SIG-M5 treated with dmso at 0.1 percent for 504 hours (cell line): ENCODE data around the gene PCDHB9.
"Not testable (repeated sequence)": the region's sequence is repeated elsewhere in the genome, so short reads cannot be mapped to it uniquely, and the experiment has no call there.

Source experiments
- DNase-seq: peaks from one replicate; lab custom pipeline; 2025; ENCODE audit not compliant: unreplicated experiment; lab: John Stamatoyannopoulos, UW

PCDHB9 gene

DNA sequence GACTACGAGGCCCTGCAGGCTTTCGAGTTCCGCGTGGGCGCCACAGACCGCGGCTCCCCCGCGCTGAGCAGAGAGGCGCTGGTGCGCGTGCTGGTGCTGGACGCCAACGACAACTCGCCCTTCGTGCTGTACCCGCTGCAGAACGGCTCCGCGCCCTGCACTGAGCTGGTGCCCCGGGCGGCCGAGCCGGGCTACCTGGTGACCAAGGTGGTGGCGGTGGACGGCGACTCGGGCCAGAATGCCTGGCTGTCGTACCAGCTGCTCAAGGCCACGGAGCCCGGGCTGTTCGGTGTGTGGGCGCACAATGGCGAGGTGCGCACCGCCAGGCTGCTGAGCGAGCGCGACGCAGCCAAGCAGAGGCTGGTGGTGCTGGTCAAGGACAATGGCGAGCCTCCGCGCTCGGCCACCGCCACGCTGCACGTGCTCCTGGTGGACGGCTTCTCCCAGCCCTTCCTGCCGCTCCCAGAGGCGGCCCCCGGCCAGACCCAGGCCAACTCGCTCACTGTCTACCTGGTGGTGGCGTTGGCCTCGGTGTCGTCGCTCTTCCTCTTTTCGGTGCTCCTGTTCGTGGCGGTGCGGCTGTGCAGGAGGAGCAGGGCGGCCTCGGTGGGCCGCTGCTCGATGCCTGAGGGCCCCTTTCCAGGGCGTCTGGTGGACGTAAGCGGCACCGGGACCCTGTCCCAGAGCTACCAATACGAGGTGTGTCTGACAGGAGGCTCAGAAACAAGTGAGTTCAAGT is 2.7 kb upstream of the PCDHB9 start:
- not testable (repeated sequence) for DNase-seq

DNA sequence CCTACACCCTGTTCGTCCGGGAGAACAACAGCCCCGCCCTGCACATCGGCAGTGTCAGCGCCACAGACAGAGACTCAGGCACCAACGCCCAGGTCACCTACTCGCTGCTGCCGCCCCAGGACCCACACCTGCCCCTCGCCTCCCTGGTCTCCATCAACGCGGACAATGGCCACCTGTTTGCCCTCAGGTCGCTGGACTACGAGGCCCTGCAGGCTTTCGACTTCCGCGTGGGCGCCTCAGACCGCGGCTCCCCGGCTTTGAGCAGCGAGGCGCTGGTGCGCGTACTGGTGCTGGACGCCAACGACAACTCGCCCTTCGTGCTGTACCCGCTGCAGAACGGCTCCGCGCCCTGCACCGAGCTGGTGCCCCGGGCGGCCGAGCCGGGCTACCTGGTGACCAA is 1.7 kb downstream of the PCDHB9 start:
- DNase-seq: not testable (repeated sequence)

DNA sequence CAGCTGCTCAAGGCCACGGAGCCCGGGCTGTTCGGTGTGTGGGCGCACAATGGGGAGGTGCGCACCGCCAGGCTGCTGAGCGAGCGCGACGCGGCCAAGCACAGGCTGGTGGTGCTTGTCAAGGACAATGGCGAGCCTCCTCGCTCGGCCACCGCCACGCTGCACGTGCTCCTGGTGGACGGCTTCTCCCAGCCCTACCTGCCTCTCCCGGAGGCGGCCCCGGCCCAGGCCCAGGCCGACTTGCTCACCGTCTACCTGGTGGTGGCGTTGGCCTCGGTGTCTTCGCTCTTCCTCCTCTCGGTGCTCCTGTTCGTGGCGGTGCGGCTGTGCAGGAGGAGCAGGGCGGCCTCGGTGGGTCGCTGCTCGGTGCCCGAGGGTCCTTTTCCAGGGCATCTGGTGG is 2.2 kb downstream of the PCDHB9 start:
- DNase-seq: not testable (repeated sequence)

- peak; percentile 44 for DNase-seq
These were observed 5.3 kb downstream of the PCDHB9 start, which contains the start of gene PCDHB10 for GRCh38 chr5:141192110-141192725. PCDHB10 (plus strand) TSS chr5:141192353; CDS start chr5:141192553, 200 bp downstream.

- DNase-seq: not testable (repeated sequence)
These were observed 7.4 kb downstream of the PCDHB9 start for GRCh38 chr5:141194332-141194731.

DNA sequence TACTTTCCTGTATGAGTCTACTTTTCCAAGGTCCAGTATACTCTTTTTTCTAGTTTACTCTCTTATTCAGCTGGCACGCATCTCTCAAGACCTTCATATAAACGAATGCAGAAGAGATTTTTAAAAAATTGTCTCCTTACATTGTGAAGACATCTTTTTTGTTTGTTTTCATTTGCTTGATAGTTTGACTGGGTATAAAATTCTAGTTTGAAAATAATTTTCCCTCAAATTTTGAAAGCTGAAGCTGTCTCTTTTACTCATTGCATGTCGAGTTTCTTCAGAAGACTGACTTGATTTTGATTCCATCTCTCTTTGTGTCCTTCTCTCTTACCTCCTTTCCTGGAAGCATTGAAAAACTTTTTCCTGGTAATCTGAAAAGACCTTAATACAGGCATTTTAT is 9.4 kb downstream of the PCDHB9 start:
- no peak for DNase-seq

DNA sequence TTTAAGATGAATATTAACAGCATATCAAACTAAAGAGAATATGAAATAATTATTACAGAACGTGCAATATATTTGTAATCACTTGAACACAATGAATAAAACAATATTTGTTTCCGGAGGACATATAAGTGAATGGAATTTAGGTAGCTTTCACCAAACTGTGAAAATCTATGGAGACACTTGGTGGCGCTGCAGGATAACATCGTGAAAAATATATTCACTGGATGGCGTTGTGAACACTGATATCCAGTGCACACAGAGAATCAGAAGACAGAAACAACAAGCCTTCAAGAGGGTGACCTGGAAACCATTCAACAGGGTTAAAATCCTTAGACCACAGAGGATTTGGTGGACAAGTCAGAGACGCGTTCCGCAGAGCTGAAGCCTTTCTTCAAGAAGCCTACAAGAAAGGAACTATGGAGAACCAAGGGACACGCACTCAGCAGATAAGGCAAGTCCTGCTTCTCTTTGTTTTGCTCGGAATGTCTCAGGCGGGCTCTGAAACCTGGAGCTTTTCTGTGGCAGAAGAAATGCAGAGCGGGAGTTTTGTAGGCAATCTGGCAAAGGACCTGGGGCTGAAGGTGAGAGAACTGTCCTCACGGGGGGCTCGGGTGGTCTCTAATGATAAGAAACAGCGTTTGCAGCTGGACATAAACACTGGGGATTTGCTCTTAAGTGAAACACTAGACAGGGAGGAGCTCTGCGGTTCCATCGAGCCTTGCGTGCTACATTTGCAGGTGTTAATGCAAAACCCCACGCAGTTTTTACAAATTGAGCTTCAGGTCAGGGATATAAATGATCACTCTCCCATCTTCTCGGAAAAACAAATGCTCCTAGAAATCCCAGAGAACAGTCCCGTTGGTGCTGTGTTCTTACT is 12.6 kb downstream of the PCDHB9 start, which contains the start of gene PCDHB11:
Gene PCDHB11, plus strand, starts transcription at position 269 of the 877 bp plus-strand sequence. Its CDS starts 148 bp downstream, at position 417.
- peak; percentile 23 for DNase-seq

- not testable (repeated sequence) for DNase-seq
These were observed 14.2 kb downstream of the PCDHB9 start for GRCh38 chr5:141201126-141201525.

- not testable (repeated sequence) for DNase-seq
These were observed 14.7 kb downstream of the PCDHB9 start for GRCh38 chr5:141201646-141202045.

GRCh38 chr5:141208478-141208877 is 21.5 kb downstream of the PCDHB9 start, which contains the start of gene PCDHB12:
PCDHB12 (plus strand) TSS chr5:141208719; CDS start chr5:141208908, 189 bp downstream.
- peak; percentile 1 for DNase-seq

DNA sequence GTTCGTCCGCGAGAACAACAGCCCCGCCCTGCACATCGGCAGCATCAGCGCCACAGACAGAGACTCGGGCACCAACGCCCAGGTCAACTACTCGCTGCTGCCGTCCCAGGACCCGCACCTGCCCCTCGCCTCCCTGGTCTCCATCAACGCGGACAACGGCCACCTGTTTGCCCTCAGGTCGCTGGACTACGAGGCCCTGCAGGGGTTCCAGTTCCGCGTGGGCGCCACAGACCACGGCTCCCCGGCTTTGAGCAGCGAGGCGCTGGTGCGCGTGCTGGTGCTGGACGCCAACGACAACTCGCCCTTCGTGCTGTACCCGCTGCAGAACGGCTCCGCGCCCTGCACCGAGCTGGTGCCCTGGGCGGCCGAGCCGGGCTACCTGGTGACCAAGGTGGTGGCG is 23.3 kb downstream of the PCDHB9 start:
- not testable (repeated sequence) for DNase-seq

GRCh38 chr5:141210849-141211248 is 23.9 kb downstream of the PCDHB9 start:
- DNase-seq: not testable (repeated sequence)

DNA sequence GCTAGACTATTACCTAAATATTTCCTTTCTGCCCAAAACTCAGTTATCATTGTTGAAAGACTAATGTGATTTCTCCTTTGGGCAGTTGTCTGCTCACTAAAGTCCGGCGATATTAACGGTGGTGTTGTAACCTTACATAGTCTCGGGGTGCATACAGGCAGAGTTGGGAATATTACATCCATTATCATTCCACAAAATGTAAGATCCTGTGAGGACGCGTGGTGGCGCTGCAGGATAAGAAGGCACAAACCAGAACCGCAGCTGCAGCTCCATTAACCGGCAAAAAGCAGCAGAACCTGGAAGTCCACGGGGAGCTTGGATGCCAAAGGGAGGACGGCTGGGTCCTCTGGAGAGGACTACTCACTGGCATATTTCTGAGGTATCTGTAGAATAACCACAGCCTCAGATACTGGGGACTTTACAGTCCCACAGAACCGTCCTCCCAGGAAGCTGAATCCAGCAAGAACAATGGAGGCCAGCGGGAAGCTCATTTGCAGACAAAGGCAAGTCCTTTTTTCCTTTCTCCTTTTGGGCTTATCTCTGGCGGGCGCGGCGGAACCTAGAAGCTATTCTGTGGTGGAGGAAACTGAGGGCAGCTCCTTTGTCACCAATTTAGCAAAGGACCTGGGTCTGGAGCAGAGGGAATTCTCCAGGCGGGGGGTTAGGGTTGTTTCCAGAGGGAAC is 26.8 kb downstream of the PCDHB9 start, which contains the start of gene PCDHB13:
Gene PCDHB13, plus strand, starts transcription at position 264 of the 684 bp plus-strand sequence. Its CDS starts 205 bp downstream, at position 469.
- DNase-seq: peak; percentile 30

DNA sequence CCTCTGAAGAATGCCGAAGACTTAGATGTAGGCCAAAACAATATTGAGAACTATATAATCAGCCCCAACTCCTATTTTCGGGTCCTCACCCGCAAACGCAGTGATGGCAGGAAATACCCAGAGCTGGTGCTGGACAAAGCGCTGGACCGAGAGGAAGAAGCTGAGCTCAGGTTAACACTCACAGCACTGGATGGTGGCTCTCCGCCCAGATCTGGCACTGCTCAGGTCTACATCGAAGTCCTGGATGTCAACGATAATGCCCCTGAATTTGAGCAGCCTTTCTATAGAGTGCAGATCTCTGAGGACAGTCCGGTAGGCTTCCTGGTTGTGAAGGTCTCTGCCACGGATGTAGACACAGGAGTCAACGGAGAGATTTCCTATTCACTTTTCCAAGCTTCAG is 27.6 kb downstream of the PCDHB9 start:
- DNase-seq: not testable (repeated sequence)

DNA sequence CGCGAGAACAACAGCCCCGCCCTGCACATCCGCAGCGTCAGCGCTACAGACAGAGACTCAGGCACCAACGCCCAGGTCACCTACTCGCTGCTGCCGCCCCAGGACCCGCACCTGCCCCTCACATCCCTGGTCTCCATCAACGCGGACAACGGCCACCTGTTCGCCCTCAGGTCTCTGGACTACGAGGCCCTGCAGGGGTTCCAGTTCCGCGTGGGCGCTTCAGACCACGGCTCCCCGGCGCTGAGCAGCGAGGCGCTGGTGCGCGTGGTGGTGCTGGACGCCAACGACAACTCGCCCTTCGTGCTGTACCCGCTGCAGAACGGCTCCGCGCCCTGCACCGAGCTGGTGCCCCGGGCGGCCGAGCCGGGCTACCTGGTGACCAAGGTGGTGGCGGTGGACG is 28.5 kb downstream of the PCDHB9 start:
- DNase-seq: not testable (repeated sequence)

DNA sequence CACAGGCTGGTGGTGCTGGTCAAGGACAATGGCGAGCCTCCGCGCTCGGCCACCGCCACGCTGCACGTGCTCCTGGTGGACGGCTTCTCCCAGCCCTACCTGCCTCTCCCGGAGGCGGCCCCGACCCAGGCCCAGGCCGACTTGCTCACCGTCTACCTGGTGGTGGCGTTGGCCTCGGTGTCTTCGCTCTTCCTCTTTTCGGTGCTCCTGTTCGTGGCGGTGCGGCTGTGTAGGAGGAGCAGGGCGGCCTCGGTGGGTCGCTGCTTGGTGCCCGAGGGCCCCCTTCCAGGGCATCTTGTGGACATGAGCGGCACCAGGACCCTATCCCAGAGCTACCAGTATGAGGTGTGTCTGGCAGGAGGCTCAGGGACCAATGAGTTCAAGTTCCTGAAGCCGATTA is 29.1 kb downstream of the PCDHB9 start:
- not testable (repeated sequence) for DNase-seq

GRCh38 chr5:141223112-141223783 is 36.3 kb downstream of the PCDHB9 start, which contains the start of gene PCDHB14:
PCDHB14 (plus strand) TSS chr5:141223343; CDS start chr5:141223506, 163 bp downstream.
- DNase-seq: peak; percentile 45

DNA sequence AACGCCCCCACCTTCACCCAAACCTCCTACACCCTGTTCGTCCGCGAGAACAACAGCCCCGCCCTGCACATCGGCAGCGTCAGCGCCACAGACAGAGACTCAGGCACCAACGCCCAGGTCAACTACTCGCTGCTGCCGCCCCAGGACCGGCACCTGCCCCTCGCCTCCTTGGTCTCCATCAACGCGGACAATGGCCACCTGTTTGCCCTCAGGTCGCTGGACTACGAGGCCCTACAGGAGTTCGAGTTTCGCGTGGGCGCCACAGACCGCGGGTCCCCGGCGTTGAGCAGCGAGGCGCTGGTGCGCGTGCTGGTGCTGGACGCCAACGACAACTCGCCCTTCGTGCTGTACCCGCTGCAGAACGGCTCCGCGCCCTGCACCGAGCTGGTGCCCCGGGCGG is 37.9 kb downstream of the PCDHB9 start:
- DNase-seq: not testable (repeated sequence)

DNA sequence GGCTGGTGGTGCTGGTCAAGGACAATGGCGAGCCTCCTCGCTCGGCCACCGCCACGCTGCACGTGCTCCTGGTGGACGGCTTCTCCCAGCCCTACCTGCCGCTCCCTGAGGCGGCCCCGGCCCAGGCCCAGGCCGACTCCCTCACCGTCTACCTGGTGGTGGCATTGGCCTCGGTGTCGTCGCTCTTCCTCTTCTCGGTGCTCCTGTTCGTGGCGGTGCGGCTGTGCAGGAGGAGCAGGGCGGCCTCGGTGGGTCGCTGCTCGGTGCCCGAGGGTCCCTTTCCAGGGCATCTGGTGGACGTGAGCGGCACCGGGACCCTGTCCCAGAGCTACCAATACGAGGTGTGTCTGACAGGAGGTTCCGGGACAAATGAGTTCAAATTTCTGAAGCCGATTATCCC is 38.5 kb downstream of the PCDHB9 start:
- not testable (repeated sequence) for DNase-seq
